Measurements from ENCODE around the gene C2CD5. TPM values are rescaled to one million over a fixed set of nuclear protein-coding genes. Genes with fewer than 3 reads are reported as not detected.

C2CD5 gene
- 41.8 TPM for total RNA-seq

- Histone ChIP-seq H3K27me3 (ENCODE audit: control insufficient read depth in 3 of 3, insufficient read depth in 3 of 3, low read length in 3 of 3) (no peaks in the 10 kb centered on the region), H3K4me3 (ENCODE audit: low read length in 3 of 3) (peak within 1 kb of the TSS; percentile 94 to 95 (median 95)), H3K9me3 (ENCODE audit: control insufficient read depth in 3 of 3, low read length in 3 of 3) (no peaks in the 10 kb centered on the region), H3K9ac (ENCODE audit: low read depth in 1 of 3, low read length in 3 of 3) (peak within 1 kb of the TSS; percentile 87 to 94 (median 91)), H3K4me1 (ENCODE audit: control insufficient read depth in 3 of 3, insufficient read depth in 3 of 3, low read length in 3 of 3) (peaks cover 6 to 24% (median 18%) of the 10 kb centered on the region in 3 donors), H3K36me3 (ENCODE audit: control insufficient read depth in 3 of 3, insufficient read depth in 3 of 3, low read length in 3 of 3) (no peaks in the 10 kb centered on the region), H3K27ac (ENCODE audit: low read depth, low read length) (peak within 1 kb of the TSS; percentile 88)
Observed at GRCh38 chr12:22544038-22544979, at the start of gene C2CD5. Gene C2CD5 (minus strand): TSS chr12:22544542. CDS start chr12:22544150, 392 bp downstream.

GRCh38 chr12:22593864-22594263 lies 49.5 kb upstream of the C2CD5 start:
- H3K36me3 ChIP-seq (ENCODE audit: control insufficient read depth in 3 of 3, insufficient read depth in 3 of 3, low read length in 3 of 3): no peaks in the 10 kb centered on the region
- H3K9ac ChIP-seq (ENCODE audit: low read depth in 1 of 3, low read length in 3 of 3): no peak overlapping the region
- no peak overlapping the region for H3K27ac ChIP-seq (ENCODE audit: low read depth, low read length)
- no peak overlapping the region for H3K4me3 ChIP-seq (ENCODE audit: low read length in 3 of 3)
- H3K4me1 ChIP-seq (ENCODE audit: control insufficient read depth in 3 of 3, insufficient read depth in 3 of 3, low read length in 3 of 3): no peaks in the 10 kb centered on the region
- H3K27me3 ChIP-seq (ENCODE audit: control insufficient read depth in 3 of 3, insufficient read depth in 3 of 3, low read length in 3 of 3): no peaks in the 10 kb centered on the region
- H3K9me3 ChIP-seq (ENCODE audit: control insufficient read depth in 3 of 3, low read length in 3 of 3): no peaks in the 10 kb centered on the region

GRCh38 chr12:22588817-22589216 lies 44.5 kb upstream of the C2CD5 start:
- no peaks in the 10 kb centered on the region for H3K4me1 ChIP-seq (ENCODE audit: control insufficient read depth in 3 of 3, insufficient read depth in 3 of 3, low read length in 3 of 3)
- H3K27ac ChIP-seq (ENCODE audit: low read depth, low read length): no peak overlapping the region
- no peak overlapping the region for H3K4me3 ChIP-seq (ENCODE audit: low read length in 3 of 3)
- H3K9me3 ChIP-seq (ENCODE audit: control insufficient read depth in 3 of 3, low read length in 3 of 3): no peaks in the 10 kb centered on the region
- H3K36me3 ChIP-seq (ENCODE audit: control insufficient read depth in 3 of 3, insufficient read depth in 3 of 3, low read length in 3 of 3): no peaks in the 10 kb centered on the region
- H3K27me3 ChIP-seq (ENCODE audit: control insufficient read depth in 3 of 3, insufficient read depth in 3 of 3, low read length in 3 of 3): no peaks in the 10 kb centered on the region
- H3K9ac ChIP-seq (ENCODE audit: low read depth in 1 of 3, low read length in 3 of 3): no peak overlapping the region

- Histone ChIP-seq H3K27me3 (ENCODE audit: control insufficient read depth in 3 of 3, insufficient read depth in 3 of 3, low read length in 3 of 3) (no peaks in the 10 kb centered on the region), H3K9me3 (ENCODE audit: control insufficient read depth in 3 of 3, low read length in 3 of 3) (no peaks in the 10 kb centered on the region), H3K9ac (ENCODE audit: low read depth in 1 of 3, low read length in 3 of 3) (no peak overlapping the region), H3K27ac (ENCODE audit: low read depth, low read length) (no peak overlapping the region), H3K4me3 (ENCODE audit: low read length in 3 of 3) (no peak overlapping the region), H3K4me1 (ENCODE audit: control insufficient read depth in 3 of 3, insufficient read depth in 3 of 3, low read length in 3 of 3) (no peaks in the 10 kb centered on the region), H3K36me3 (ENCODE audit: control insufficient read depth in 3 of 3, insufficient read depth in 3 of 3, low read length in 3 of 3) (no peaks in the 10 kb centered on the region)
Observed at GRCh38 chr12:22578328-22578727, 34.0 kb upstream of the C2CD5 start.

GRCh38 chr12:22577667-22578066 lies 33.3 kb upstream of the C2CD5 start:
- H3K9ac ChIP-seq (ENCODE audit: low read depth in 1 of 3, low read length in 3 of 3): no peak overlapping the region
- H3K9me3 ChIP-seq (ENCODE audit: control insufficient read depth in 3 of 3, low read length in 3 of 3): no peaks in the 10 kb centered on the region
- no peak overlapping the region for H3K4me3 ChIP-seq (ENCODE audit: low read length in 3 of 3)
- H3K4me1 ChIP-seq (ENCODE audit: control insufficient read depth in 3 of 3, insufficient read depth in 3 of 3, low read length in 3 of 3): no peaks in the 10 kb centered on the region
- no peaks in the 10 kb centered on the region for H3K36me3 ChIP-seq (ENCODE audit: control insufficient read depth in 3 of 3, insufficient read depth in 3 of 3, low read length in 3 of 3)
- no peaks in the 10 kb centered on the region for H3K27me3 ChIP-seq (ENCODE audit: control insufficient read depth in 3 of 3, insufficient read depth in 3 of 3, low read length in 3 of 3)
- no peak overlapping the region for H3K27ac ChIP-seq (ENCODE audit: low read depth, low read length)

- no peaks in the 10 kb centered on the region for H3K4me1 ChIP-seq (ENCODE audit: control insufficient read depth in 3 of 3, insufficient read depth in 3 of 3, low read length in 3 of 3)
- H3K27ac ChIP-seq (ENCODE audit: low read depth, low read length): no peak overlapping the region
- H3K9me3 ChIP-seq (ENCODE audit: control insufficient read depth in 3 of 3, low read length in 3 of 3): no peaks in the 10 kb centered on the region
- H3K4me3 ChIP-seq (ENCODE audit: low read length in 3 of 3): no peak overlapping the region
- H3K36me3 ChIP-seq (ENCODE audit: control insufficient read depth in 3 of 3, insufficient read depth in 3 of 3, low read length in 3 of 3): no peaks in the 10 kb centered on the region
- no peak overlapping the region for H3K9ac ChIP-seq (ENCODE audit: low read depth in 1 of 3, low read length in 3 of 3)
- no peaks in the 10 kb centered on the region for H3K27me3 ChIP-seq (ENCODE audit: control insufficient read depth in 3 of 3, insufficient read depth in 3 of 3, low read length in 3 of 3)
Observed at GRCh38 chr12:22576473-22576872, 32.1 kb upstream of the C2CD5 start.

- Histone ChIP-seq H3K4me3 (ENCODE audit: low read length in 3 of 3) (no peak overlapping the region), H3K27ac (ENCODE audit: low read depth, low read length) (no peak overlapping the region), H3K27me3 (ENCODE audit: control insufficient read depth in 3 of 3, insufficient read depth in 3 of 3, low read length in 3 of 3) (no peaks in the 10 kb centered on the region), H3K36me3 (ENCODE audit: control insufficient read depth in 3 of 3, insufficient read depth in 3 of 3, low read length in 3 of 3) (no peaks in the 10 kb centered on the region), H3K9ac (ENCODE audit: low read depth in 1 of 3, low read length in 3 of 3) (no peak overlapping the region), H3K4me1 (ENCODE audit: control insufficient read depth in 3 of 3, insufficient read depth in 3 of 3, low read length in 3 of 3) (no peaks in the 10 kb centered on the region), H3K9me3 (ENCODE audit: control insufficient read depth in 3 of 3, low read length in 3 of 3) (no peaks in the 10 kb centered on the region)
Observed at GRCh38 chr12:22576065-22576464, 31.7 kb upstream of the C2CD5 start.

- Histone ChIP-seq H3K9ac (ENCODE audit: low read depth in 1 of 3, low read length in 3 of 3) (no peak overlapping the region), H3K4me3 (ENCODE audit: low read length in 3 of 3) (no peak overlapping the region), H3K4me1 (ENCODE audit: control insufficient read depth in 3 of 3, insufficient read depth in 3 of 3, low read length in 3 of 3) (no peaks in the 10 kb centered on the region), H3K36me3 (ENCODE audit: control insufficient read depth in 3 of 3, insufficient read depth in 3 of 3, low read length in 3 of 3) (no peaks in the 10 kb centered on the region), H3K27ac (ENCODE audit: low read depth, low read length) (no peak overlapping the region), H3K27me3 (ENCODE audit: control insufficient read depth in 3 of 3, insufficient read depth in 3 of 3, low read length in 3 of 3) (no peaks in the 10 kb centered on the region), H3K9me3 (ENCODE audit: control insufficient read depth in 3 of 3, low read length in 3 of 3) (no peaks in the 10 kb centered on the region)
Observed at GRCh38 chr12:22574921-22575320, 30.6 kb upstream of the C2CD5 start.

- H3K36me3 ChIP-seq (ENCODE audit: control insufficient read depth in 3 of 3, insufficient read depth in 3 of 3, low read length in 3 of 3): no peaks in the 10 kb centered on the region
- no peak overlapping the region for H3K27ac ChIP-seq (ENCODE audit: low read depth, low read length)
- no peaks in the 10 kb centered on the region for H3K27me3 ChIP-seq (ENCODE audit: control insufficient read depth in 3 of 3, insufficient read depth in 3 of 3, low read length in 3 of 3)
- H3K9me3 ChIP-seq (ENCODE audit: control insufficient read depth in 3 of 3, low read length in 3 of 3): no peaks in the 10 kb centered on the region
- no peak overlapping the region for H3K9ac ChIP-seq (ENCODE audit: low read depth in 1 of 3, low read length in 3 of 3)
- H3K4me1 ChIP-seq (ENCODE audit: control insufficient read depth in 3 of 3, insufficient read depth in 3 of 3, low read length in 3 of 3): no peaks in the 10 kb centered on the region
- H3K4me3 ChIP-seq (ENCODE audit: low read length in 3 of 3): no peak overlapping the region
Observed at GRCh38 chr12:22573181-22573580, 28.8 kb upstream of the C2CD5 start.

- Histone ChIP-seq H3K4me3 (ENCODE audit: low read length in 3 of 3) (no peak overlapping the region), H3K9ac (ENCODE audit: low read depth in 1 of 3, low read length in 3 of 3) (no peak overlapping the region), H3K27me3 (ENCODE audit: control insufficient read depth in 3 of 3, insufficient read depth in 3 of 3, low read length in 3 of 3) (no peaks in the 10 kb centered on the region), H3K36me3 (ENCODE audit: control insufficient read depth in 3 of 3, insufficient read depth in 3 of 3, low read length in 3 of 3) (no peaks in the 10 kb centered on the region), H3K9me3 (ENCODE audit: control insufficient read depth in 3 of 3, low read length in 3 of 3) (peaks cover 0 to 2% (median 0%) of the 10 kb centered on the region in 3 donors), H3K4me1 (ENCODE audit: control insufficient read depth in 3 of 3, insufficient read depth in 3 of 3, low read length in 3 of 3) (no peaks in the 10 kb centered on the region), H3K27ac (ENCODE audit: low read depth, low read length) (no peak overlapping the region)
Observed at GRCh38 chr12:22569253-22569652, 24.9 kb upstream of the C2CD5 start.

Measured in skeletal muscle tissue (tissue), 4 donors.